Common myeloid progenitor, CD34-positive (primary cell): ENCODE measurements around the gene BANP.
A peak's percentile ranks its signal among the peaks of the same experiment; 100 is the strongest.
"Not testable (repeated sequence)": the region's sequence is repeated elsewhere in the genome, so short reads cannot be mapped to it uniquely, and the experiment has no call there.

Source experiments
- CTCF ChIA-PET: fragments of 350-600 bp; sonication (Branson Sonifier 250); formaldehyde crosslinking; loops from one replicate; lab custom pipeline; 2021; ENCODE audit warnings: antibody characterized with exemption; lab: Charles Lee
- POLR2A ChIA-PET: fragments of 350-600 bp; sonication (Branson Sonifier 250); formaldehyde crosslinking; loops from one replicate; lab custom pipeline; 2021; ENCODE audit warnings: antibody characterized with exemption; lab: Charles Lee
- DNase-seq, 3 donors: peaks; one replicate each; pipeline versions ENCODE4 v3.0.0 to v3.0.0-alpha.2; 2013
- H3K27ac ChIP-seq, 2 experiments: 1 replicate in 1 of 2; 2 replicates in 1 of 2; pipeline ENCODE4 v1.7.0; 2013; ENCODE audit warnings: inconsistent platforms in 2 of 2, low read length in 2 of 2, mild to moderate bottlenecking in 2 of 2, low read depth in 1 of 2, moderate library complexity in 1 of 2; ENCODE audit not compliant: severe bottlenecking in 2 of 2, insufficient read depth in 1 of 2, poor library complexity in 1 of 2
- H3K27me3 ChIP-seq, 5 experiments: replicated peaks in 2 of 5; 1 replicate in 3 of 5; 2 replicates in 2 of 5; pipeline versions ENCODE4 v1.6.1 to v1.7.0; 2013; ENCODE audit warnings: low read length in 4 of 5, mild to moderate bottlenecking in 2 of 5, moderate library complexity in 2 of 5, inconsistent platforms in 1 of 5; ENCODE audit not compliant: insufficient read depth in 5 of 5, control insufficient read depth in 4 of 5
- H3K36me3 ChIP-seq, 4 experiments: 1 replicate in 2 of 4; 2 replicates in 2 of 4; pipeline versions ENCODE4 v1.6.1 to v1.7.0; 2013; ENCODE audit warnings: low read length in 3 of 4, control low read depth in 1 of 4, mild to moderate bottlenecking in 1 of 4; ENCODE audit not compliant: control insufficient read depth in 4 of 4, insufficient read depth in 4 of 4
- H3K4me1 ChIP-seq, 4 experiments: 1 replicate in 3 of 4; 2 replicates in 1 of 4; pipeline versions ENCODE4 v1.6.1 to v1.7.1; 2013; ENCODE audit warnings: low read length in 3 of 4, mild to moderate bottlenecking in 3 of 4, control low read depth in 1 of 4, inconsistent platforms in 1 of 4, moderate library complexity in 1 of 4; ENCODE audit not compliant: control insufficient read depth in 4 of 4, insufficient read depth in 4 of 4; ENCODE audit errors: control extremely low read depth in 1 of 4
- H3K4me3 ChIP-seq, 7 experiments: 1 replicate in 4 of 7; 2 replicates in 3 of 7; pipeline versions ENCODE4 v1.5.1 to v1.7.0; 2013; ENCODE audit warnings: mild to moderate bottlenecking in 7 of 7, low read length in 6 of 7, moderate library complexity in 6 of 7, inconsistent platforms in 2 of 7, low read depth in 2 of 7, control low read depth in 1 of 7; ENCODE audit not compliant: insufficient read depth in 4 of 7, control insufficient read depth in 1 of 7; ENCODE audit errors: extremely low read depth in 1 of 7
- H3K9me3 ChIP-seq, 5 experiments: 1 replicate in 4 of 5; 2 replicates in 1 of 5; pipeline versions ENCODE4 v1.6.1 to v1.7.1; 2013; ENCODE audit warnings: low read length in 4 of 5, mild to moderate bottlenecking in 2 of 5, inconsistent platforms in 1 of 5, low read depth in 1 of 5, moderate library complexity in 1 of 5; ENCODE audit not compliant: control insufficient read depth in 4 of 5, insufficient read depth in 2 of 5; ENCODE audit errors: control extremely low read depth in 1 of 5
- WGBS: methylation state at CpG from one replicate; pipeline ENCODE4 v1.1.5; 2013; ENCODE audit not compliant: insufficient coverage; 5-methylcytosine and 5-hydroxymethylcytosine counted together

Gene BANP

GRCh38 chr16:88023786-88024185, 72.6 kb downstream of the BANP start:
- POLR2A ChIA-PET, result no interaction called here
- H3K27ac ChIP-seq, result no peak overlapping the region
- WGBS, result over 99% methylated on average over 14 of the region's 16 CpGs

GRCh38 chr16:88024491-88025085, 73.4 kb downstream of the BANP start:
- H3K9me3 ChIP-seq, H3K27ac ChIP-seq, POLR2A ChIA-PET, H3K4me3 ChIP-seq, CTCF ChIA-PET, H3K27me3 ChIP-seq, H3K4me1 ChIP-seq: not testable (repeated sequence)
- peaks cover 0 to 36% (median 17%) of the 10 kb centered on the region in 4 experiments for H3K36me3 ChIP-seq
- WGBS, result 97% methylated on average over 14 of the region's 21 CpGs
- peak in 2 of 3 donors; percentile 14 to 19 for DNase-seq

More at GRCh38 chr16:88023786-88024185, 72.6 kb downstream of the BANP start:
- CTCF ChIA-PET, result no interaction called here
- Histone ChIP-seq H3K9me3 (no peaks in the 10 kb centered on the region), H3K36me3 (peaks cover 0 to 42% (median 17%) of the 10 kb centered on the region in 4 experiments), H3K27me3 (no peaks in the 10 kb centered on the region), H3K4me1 (peaks cover 0 to 9% (median 0%) of the 10 kb centered on the region in 4 experiments), H3K4me3 (no peak overlapping the region)
- DNase-seq, result no peak

GRCh38 chr16:88025086-88025492, 73.9 kb downstream of the BANP start:
- H3K4me3 ChIP-seq, POLR2A ChIA-PET, H3K27me3 ChIP-seq, H3K4me1 ChIP-seq, H3K9me3 ChIP-seq, CTCF ChIA-PET, H3K27ac ChIP-seq: not testable (repeated sequence)
- peaks cover 0 to 31% (median 18%) of the 10 kb centered on the region in 4 experiments for H3K36me3 ChIP-seq
- peak in 2 of 3 donors; percentile 84 to 86 for DNase-seq
- WGBS, result 52% methylated on average over 6 of the region's 10 CpGs

GRCh38 chr16:88025828-88026555, 74.8 kb downstream of the BANP start:
- DNase-seq, H3K27me3 ChIP-seq, H3K4me3 ChIP-seq, POLR2A ChIA-PET, H3K9me3 ChIP-seq, H3K4me1 ChIP-seq, H3K27ac ChIP-seq, CTCF ChIA-PET: not testable (repeated sequence)
- H3K36me3 ChIP-seq, result peaks cover 0 to 35% (median 14%) of the 10 kb centered on the region in 4 experiments
- 97% methylated on average over 22 of the region's 24 CpGs for WGBS

GRCh38 chr16:88026964-88027938, 76.0 kb downstream of the BANP start:
- Histone ChIP-seq H3K27ac (no peak overlapping the region), H3K27me3 (no peaks in the 10 kb centered on the region), H3K4me1 (peaks cover 0 to 9% (median 0%) of the 10 kb centered on the region in 4 experiments), H3K4me3 (no peak overlapping the region), H3K9me3 (no peaks in the 10 kb centered on the region), H3K36me3 (peaks cover 0 to 36% (median 14%) of the 10 kb centered on the region in 4 experiments)
- 95% methylated on average over 42 of the region's 51 CpGs for WGBS
- POLR2A ChIA-PET, result no interaction called here
- DNase-seq, result no peak
- CTCF ChIA-PET, result no interaction called here

GRCh38 chr16:88028177-88028930, 77.1 kb downstream of the BANP start:
- POLR2A ChIA-PET, result not testable (repeated sequence)

More at GRCh38 chr16:88028177-88028930, 77.1 kb downstream of the BANP start:
- CTCF ChIA-PET, H3K9me3 ChIP-seq, DNase-seq, H3K27ac ChIP-seq, H3K27me3 ChIP-seq, H3K4me3 ChIP-seq, H3K4me1 ChIP-seq: not testable (repeated sequence)
- peaks cover 0 to 33% (median 10%) of the 10 kb centered on the region in 4 experiments for H3K36me3 ChIP-seq
- WGBS, result 78% methylated on average over 4 of the region's 13 CpGs
